ENCODE results near the gene SMC5.
"Not testable (repeated sequence)": the region's sequence is repeated elsewhere in the genome, so short reads cannot be mapped to it uniquely, and the experiment has no call there.

Gene SMC5

DNA sequence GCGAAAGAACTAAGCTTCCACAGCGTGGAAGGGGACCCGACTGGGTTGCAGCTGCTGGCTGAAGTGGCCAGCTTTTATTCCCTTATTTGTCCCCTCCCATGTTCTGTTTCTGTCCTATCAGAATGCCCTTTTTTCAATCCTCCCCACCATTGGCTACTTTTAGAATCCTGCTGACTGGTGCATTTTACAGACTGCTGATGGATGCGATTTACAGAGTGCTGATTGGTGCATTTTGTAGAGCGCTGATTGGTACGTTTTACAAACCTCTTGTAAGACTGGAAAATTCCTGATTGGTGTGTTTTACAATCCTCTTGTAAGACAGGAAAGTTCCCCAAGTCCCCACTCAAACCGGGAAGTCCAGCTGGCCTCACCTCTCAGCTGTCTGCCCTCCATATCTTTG is 105.0 kb downstream of the SMC5 start:
- no peak for DNase-seq (ENCODE audit: low read depth)

DNA sequence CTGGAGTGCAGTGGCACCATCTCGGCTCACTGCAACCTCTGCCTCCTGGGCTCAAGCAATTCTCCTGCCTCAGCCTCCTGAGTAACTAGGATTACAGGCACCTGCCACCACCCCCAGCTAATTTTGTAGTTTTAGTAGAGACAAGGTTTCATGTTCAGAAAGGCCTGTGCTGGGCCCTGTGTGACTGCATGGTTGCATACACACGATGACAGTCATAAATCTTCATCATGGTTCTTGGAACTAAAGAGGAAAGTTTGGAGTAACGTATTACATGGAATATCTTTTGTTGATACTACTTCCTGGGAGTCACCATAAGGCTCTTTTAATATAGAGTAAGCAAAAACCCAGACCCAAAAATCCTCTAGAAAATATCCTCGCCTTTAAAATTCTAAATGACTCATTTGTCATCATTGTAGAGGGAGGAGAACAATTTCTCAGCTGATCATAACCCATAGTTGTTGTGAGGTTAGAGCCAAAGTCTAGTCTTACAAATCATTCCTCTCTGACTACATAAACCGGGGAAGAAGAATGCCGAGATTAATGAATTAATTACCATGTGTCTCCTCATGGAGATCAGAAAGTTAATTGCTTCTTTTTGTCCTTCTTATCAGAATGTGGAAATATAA is 108.6 kb downstream of the SMC5 start:
- DNase-seq (ENCODE audit: low read depth) = no peak

GRCh38 chr9:70374962-70375618 is 116.3 kb downstream of the SMC5 start:
- DNase-seq (ENCODE audit: low read depth) = no peak

DNA sequence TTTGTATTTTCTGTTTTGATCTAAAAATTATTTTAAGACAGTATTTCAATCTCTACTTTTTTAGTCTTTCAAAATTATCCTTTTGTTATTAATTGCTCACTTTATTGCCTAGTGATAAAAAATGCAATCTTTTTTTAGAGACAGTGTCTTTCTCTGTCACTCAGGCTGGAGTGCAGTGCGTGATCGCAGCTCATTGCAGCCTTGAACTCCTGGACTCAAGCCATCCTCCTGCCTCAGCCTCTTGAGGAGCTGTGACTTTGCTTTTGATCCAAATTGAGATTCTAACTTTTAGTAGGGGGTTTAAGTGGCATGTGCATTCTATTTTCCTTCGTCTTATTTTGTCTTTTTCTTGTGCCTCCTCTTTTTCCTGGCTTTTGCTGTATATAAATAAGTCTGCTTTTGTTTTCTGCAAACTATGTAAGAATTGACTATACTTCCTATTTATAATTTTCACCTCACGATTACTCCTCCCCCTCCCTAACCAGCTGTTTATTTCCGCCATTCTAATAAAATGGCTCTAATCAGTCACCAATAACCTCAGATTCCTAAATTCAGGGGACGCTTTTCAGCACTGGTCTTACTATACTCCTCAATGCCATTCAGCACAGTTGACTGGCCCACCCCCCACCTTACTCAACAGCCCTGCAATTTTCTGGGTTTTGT is 123.4 kb downstream of the SMC5 start:
- no peak for DNase-seq (ENCODE audit: low read depth)

DNA sequence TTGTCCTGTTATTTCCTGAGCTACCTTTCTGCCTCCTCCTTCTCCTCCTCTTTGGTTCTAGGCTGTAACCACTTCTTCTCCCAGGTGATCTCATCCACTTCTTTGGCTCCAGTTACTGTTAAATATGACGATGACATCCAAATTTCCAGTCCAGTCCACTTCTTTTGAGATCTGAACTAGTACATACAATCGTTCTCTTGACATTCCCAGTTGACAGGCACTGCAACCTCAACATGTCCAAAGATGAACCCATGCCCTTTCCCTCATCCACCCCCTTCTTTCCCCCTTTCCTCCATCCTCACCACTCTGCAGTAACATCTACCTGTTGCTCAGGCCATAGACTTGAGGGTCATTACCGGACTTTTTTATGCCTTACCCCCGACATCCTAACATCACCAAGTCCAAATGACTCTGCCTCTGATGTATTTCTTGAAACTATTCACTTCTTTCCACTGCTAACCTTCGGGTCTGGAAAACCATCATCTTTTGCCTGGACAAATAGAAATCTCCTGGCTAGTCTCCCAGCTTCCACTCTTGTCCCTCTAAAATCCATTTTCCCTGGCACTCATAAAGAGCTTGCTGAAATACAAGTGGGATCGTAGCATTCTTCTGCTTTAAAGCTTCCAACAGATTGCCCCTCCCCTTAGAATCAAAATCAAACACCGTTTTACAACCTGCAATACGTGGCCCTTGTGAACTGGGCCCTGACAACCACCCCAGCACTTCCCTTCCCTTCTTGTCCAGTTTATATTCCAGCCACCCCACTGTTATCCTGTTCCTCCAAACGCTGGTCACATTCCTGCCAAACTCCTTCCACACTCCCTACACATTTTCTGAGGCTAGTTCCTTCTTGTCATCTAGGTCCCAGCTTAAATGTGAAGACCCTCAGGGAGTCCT is 124.2 kb downstream of the SMC5 start:
- DNase-seq (ENCODE audit: low read depth) = no peak

DNA sequence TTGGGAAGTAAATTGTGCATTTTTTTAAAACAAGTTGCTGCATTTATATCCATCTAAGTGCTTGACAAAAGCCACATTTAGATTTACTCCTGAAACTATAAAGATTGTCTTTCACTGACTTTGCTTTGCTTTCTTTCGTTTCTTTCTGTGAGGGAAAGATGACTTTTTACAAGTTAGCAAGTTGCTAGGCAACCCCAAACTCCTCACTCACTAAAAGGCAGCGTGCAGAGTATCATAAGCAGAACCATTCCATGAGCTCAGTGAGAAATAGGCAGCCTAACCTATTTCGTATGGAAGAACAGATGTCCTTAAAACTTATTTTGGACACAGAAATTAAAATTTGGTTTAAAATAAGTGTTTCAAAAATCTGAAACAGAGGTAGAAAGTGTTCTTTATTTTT is 126.6 kb downstream of the SMC5 start:
- no peak for DNase-seq (ENCODE audit: low read depth)

GRCh38 chr9:70387663-70388062 is 128.9 kb downstream of the SMC5 start:
- no peak for DNase-seq (ENCODE audit: low read depth)

DNA sequence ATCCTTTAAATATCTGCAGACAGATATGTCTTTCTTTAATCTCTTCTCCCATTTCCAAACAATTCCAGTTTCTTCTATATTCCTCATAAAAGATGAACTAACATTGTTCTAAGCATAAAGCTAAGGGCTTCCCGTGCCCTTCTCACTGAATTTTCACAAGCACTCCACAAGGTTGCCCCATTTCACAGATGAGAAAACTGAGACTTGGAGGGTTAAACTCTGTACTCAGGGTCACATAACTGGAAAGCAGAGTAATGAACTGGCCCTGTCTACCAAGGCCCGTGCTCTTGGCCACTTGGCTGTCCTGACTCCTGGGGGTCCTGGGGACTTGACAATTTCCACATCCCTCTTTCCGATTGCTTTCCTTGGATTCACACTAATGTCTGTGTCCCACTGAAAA is 130.4 kb downstream of the SMC5 start:
- no peak for DNase-seq (ENCODE audit: low read depth)

GRCh38 chr9:70389621-70390266 is 131.0 kb downstream of the SMC5 start:
- no peak for DNase-seq (ENCODE audit: low read depth)

- DNase-seq (ENCODE audit: low read depth) = no peak
Measured at GRCh38 chr9:70390933-70391341, 132.2 kb downstream of the SMC5 start.

DNA sequence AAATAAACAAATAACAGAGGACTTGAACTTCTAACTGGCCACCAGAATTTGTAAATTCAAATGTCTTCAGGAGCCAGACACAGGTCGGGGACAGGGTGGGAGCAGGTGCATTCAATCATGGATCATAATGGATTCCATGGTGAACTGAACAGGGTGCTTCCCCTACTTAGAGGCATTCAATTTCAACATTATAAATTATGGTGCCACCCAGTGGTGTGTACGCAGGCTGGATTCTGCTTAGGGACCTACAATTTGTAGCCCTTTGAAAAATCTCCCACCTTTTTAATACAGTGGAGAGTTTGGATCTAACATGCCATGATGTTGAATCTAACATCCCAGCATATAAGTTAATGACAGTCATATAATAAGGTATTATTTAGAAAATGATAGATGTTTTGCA is 133.4 kb downstream of the SMC5 start:
- DNase-seq (ENCODE audit: low read depth) = no peak

GRCh38 chr9:70392850-70393249 is 134.1 kb downstream of the SMC5 start:
- DNase-seq (ENCODE audit: low read depth) = no peak

- DNase-seq (ENCODE audit: low read depth) = no peak
Measured at GRCh38 chr9:70395652-70396051, 136.9 kb downstream of the SMC5 start.

- no peak for DNase-seq (ENCODE audit: low read depth)
Measured at GRCh38 chr9:70398145-70398556, 139.4 kb downstream of the SMC5 start.

GRCh38 chr9:70399141-70399540 is 140.4 kb downstream of the SMC5 start:
- no peak for DNase-seq (ENCODE audit: low read depth)

DNA sequence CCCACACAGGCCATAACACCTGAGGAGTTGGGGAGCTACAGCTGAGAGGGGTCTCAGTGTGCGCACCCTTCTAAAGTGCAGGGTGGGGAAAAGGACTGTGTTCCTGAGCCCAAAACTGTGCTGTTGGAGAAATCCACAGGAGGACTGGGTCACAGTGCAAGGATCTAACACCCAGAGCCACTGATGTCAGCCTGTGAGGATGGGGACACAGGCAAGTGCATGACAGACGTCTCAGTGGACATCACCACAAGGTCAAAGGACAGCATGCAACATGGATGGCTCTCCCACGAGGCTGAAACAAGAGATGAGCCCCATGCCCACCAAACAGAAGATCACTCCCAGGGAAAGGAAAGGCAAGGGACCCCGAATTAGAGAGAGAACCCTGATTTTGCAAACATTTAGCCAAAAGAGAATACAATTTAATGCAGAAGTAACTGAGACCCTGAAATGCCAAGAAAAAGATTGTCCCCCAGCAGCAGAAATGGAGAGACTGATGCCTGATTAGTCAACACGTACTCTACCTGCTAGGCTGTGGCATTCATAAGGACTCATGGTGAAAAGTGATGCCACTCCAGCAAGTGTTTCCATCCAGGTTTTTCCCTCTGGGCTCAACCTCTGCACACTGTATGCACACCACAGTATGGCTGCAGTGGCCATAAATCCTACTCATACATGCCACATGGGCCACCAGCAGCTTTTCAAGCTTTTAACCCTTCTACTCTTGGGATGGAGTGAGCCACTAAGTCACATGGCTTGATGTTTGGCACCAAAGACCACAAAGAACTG is 141.5 kb downstream of the SMC5 start:
- DNase-seq (ENCODE audit: low read depth) = no peak

DNA sequence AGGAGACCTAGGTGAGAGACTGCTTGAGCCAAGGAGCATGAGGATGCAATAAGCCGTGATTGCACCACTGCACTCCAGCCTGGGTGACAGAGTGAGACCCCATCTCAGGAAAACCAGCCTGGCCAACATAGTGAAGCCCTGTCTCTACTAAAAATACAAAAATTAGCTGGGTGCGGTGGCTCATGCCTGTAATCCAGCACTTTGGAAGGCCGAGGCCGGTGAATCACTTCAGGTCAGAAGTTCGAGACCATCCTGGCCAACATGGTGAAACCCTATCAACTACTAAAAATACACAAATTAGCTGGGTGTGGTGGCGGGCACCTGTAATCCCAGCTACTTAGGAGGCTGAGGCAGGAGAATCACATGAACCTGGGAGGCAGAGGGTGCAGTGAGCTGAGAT is 142.5 kb downstream of the SMC5 start:
- DNase-seq (ENCODE audit: low read depth) = not testable (repeated sequence)

- DNase-seq (ENCODE audit: low read depth) = no peak
Measured at GRCh38 chr9:70402213-70402612, 143.4 kb downstream of the SMC5 start.

DNA sequence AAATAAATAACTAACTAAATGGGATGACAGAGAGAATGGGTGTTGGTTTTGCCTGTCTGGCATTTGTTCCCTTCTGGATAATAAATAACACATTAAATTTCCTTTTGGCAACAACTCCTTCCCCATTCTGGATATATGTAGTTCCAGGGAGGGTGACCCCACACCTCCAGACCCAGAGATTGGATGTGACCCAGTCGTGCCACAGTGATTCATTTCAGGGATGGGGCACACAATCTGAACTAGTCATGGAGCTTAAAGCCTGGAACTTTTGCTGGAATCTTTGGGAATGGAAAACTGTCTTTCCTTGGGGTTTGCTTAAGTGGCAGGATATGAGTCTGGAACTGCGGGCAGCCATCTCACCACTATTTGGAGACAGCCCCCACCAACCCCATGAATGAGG is 144.4 kb downstream of the SMC5 start:
- DNase-seq (ENCODE audit: low read depth) = no peak

DNA sequence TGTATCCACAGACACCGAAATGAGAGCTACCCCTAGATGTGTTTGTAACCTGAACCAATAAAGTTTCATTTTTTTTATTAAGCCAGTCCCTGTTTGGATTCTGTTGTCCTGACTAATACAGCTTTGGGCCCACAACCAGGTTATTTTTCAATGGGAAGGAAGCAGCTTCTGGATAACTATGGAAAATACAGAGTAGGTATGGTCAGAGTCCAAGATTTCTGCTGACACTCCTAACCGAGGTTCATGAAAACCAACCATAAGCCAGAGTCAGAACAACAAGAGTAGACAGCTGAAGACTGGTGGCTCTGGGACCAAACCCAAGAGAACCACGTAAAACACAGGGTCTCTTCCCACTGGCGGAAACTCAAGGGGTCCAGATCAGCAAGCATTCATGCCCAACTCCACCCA is 144.8 kb downstream of the SMC5 start:
- no peak for DNase-seq (ENCODE audit: low read depth)

DNA sequence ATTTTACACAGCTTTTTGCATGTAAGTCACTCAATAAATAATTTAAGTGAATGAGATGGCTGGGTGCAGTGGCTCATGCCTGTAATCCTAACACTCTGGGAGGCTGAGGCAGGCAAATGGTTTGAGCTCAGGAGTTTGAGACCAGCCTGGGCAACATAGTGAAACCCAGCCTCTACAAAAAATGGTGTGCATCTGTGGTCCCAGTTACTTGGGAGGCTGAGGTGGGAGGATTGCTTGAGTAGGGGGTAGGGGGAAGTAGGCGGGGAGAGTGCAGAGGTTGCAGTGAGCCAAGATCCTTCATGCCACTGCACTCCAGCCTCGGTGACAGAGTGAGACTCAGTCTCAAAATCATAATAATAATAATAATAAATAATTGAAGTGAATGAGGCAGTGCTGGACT is 145.5 kb downstream of the SMC5 start:
- no peak for DNase-seq (ENCODE audit: low read depth)
